ENCODE results near the gene TLE5.

The TLE5 gene

GRCh38 chr19:3064011-3064330 lies 1.7 kb upstream of the TLE5 start:
- in situ Hi-C loops (cut with HindIII; ENCODE audit: low sequenced_read_pairs) = no loop called here
- TF ChIP-seq, protein P1, sequence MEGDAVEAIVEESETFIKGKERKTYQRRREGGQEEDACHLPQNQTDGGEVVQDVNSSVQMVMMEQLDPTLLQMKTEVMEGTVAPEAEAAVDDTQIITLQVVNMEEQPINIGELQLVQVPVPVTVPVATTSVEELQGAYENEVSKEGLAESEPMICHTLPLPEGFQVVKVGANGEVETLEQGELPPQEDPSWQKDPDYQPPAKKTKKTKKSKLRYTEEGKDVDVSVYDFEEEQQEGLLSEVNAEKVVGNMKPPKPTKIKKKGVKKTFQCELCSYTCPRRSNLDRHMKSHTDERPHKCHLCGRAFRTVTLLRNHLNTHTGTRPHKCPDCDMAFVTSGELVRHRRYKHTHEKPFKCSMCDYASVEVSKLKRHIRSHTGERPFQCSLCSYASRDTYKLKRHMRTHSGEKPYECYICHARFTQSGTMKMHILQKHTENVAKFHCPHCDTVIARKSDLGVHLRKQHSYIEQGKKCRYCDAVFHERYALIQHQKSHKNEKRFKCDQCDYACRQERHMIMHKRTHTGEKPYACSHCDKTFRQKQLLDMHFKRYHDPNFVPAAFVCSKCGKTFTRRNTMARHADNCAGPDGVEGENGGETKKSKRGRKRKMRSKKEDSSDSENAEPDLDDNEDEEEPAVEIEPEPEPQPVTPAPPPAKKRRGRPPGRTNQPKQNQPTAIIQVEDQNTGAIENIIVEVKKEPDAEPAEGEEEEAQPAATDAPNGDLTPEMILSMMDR (IDR thresholded peaks at IDR 0.05; ENCODE audit: low read depth, low read length) = no peak
- DNase-seq (ENCODE audit: low read depth, low spot score) = no peak
- no peak overlapping the region for H3K4me3 ChIP-seq (ENCODE audit: low read depth, low read length)

DNA sequence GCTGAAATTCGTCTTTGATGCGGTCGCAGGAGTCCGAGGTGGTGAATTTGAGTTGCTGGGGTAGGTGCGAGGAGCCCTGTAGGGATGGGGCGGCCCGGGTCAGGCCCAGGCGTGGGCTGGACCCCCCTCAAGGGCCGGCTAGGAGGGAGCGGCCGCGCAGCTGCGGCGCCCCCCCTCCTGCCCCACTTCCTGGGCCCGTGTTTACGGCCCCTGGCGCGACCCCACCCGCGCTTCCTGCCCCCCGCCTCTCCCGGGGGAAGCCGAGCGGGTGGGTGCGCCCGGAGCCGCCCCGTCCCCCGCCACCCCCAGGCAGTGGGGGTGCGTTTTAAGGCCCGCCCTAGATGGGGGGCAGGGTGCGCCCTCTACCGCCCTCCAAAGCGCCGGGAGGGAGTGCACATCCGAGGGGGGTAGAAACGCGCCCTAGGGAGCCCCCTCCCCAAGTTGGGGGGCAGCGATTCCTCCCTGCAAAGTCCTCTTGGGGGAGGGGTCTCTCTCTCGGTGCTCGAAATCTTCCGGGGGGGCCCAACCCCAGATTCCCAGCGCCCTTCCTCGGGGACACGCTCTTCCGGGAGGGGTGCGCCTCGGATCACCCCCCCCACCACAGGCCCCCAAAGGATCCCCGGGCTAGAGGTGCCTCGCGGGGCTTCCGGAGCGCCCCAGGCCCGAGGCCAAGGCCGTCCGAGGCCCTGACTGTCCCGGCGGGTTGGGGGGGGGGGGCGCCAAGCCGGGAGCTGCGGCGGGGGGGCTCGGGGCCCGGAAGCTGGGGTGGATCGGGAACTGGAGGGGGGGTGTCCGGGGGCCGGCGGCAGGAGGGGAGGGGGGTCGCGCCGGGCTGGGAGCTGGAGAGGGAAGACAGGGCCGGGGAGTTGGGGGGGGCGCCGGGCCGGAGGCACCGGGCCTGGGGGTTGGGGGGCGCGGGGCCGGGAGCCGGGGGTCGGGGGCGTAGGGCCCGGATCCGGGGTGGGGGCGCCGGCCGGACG lies 823 bp downstream of the TLE5 start:
- DNase-seq (ENCODE audit: low read depth, low spot score) = no peak
- in situ Hi-C loops (cut with HindIII; ENCODE audit: low sequenced_read_pairs) = no loop called here
- TF ChIP-seq, protein P1 (IDR thresholded peaks at IDR 0.05; ENCODE audit: low read depth, low read length) = peak; percentile 8
- H3K4me3 ChIP-seq (ENCODE audit: low read depth, low read length) = peak overlapping the region; percentile 81

DNA sequence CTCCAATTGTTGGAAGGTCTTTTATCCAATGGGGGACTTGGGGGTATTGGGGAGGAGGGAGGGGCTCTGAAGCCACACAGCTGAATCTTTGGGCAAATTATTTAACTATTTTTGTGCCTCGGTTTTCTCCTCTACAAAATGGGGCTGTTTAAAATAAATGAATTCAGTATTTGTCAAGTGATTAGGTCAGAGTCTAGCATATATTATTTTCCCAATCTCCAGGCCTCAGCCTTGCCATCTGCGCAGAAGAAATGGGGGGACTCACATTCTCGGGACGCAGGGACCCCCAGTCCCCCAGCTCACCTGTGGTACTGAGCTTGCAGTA lies 1.5 kb downstream of the TLE5 start:
- peak overlapping the region; percentile 81 for H3K4me3 ChIP-seq (ENCODE audit: low read depth, low read length)
- TF ChIP-seq, protein P1 (IDR thresholded peaks at IDR 0.05; ENCODE audit: low read depth, low read length) = no peak
- DNase-seq (ENCODE audit: low read depth, low spot score) = no peak
- in situ Hi-C loops (cut with HindIII; ENCODE audit: low sequenced_read_pairs) = no loop called here

DNA sequence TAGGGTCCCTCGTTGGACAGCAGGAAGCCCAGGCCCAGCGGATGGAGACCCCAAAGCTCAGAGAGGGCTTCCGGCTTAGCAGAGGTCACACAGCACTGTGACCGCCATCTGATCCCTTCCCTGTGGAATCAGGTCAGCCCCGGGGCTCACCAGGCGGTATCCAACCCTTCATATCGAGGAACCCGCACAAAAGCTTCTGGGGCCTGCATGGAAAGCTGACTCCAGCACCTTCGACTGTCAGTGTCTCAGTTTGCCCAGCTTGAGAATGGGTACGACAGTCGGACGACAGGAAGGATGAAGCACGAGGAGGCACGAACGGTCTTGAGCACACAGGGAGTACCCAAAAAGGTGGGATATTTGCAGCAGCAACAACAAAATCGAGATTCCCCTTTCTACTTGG lies 2.6 kb downstream of the TLE5 start:
- TF ChIP-seq, protein P1 (IDR thresholded peaks at IDR 0.05; ENCODE audit: low read depth, low read length) = no peak
- no peak for DNase-seq (ENCODE audit: low read depth, low spot score)
- no peak overlapping the region for H3K4me3 ChIP-seq (ENCODE audit: low read depth, low read length)
- in situ Hi-C loops (cut with HindIII; ENCODE audit: low sequenced_read_pairs) = no loop called here

DNA sequence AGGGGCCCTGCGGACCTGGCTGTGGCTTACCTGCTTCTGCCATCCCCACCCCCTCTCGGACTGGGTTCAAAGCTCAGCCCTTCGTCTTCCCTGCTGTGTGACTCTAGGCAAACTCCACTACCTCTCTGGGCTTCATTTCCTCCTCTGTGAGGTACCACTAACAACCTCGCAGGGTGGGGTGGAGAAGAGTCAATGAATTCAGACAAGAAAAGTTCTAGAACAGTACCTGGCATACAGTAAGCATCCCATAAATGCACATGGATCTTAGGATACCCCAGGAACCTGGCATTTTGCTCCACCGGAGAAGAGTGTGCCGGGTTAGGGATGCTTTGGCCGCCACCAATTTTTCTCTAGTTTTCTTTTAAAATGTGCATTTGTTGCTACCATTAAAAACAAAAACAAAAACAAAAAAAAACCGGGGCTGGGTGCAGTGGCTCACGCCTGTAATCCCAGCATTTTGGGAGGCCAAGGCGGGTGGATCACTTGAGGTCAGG lies 3.4 kb downstream of the TLE5 start:
- no peak overlapping the region for H3K4me3 ChIP-seq (ENCODE audit: low read depth, low read length)
- DNase-seq (ENCODE audit: low read depth, low spot score) = no peak
- TF ChIP-seq, protein P1 (IDR thresholded peaks at IDR 0.05; ENCODE audit: low read depth, low read length) = no peak
- in situ Hi-C loops (cut with HindIII; ENCODE audit: low sequenced_read_pairs) = no loop called here

DNA sequence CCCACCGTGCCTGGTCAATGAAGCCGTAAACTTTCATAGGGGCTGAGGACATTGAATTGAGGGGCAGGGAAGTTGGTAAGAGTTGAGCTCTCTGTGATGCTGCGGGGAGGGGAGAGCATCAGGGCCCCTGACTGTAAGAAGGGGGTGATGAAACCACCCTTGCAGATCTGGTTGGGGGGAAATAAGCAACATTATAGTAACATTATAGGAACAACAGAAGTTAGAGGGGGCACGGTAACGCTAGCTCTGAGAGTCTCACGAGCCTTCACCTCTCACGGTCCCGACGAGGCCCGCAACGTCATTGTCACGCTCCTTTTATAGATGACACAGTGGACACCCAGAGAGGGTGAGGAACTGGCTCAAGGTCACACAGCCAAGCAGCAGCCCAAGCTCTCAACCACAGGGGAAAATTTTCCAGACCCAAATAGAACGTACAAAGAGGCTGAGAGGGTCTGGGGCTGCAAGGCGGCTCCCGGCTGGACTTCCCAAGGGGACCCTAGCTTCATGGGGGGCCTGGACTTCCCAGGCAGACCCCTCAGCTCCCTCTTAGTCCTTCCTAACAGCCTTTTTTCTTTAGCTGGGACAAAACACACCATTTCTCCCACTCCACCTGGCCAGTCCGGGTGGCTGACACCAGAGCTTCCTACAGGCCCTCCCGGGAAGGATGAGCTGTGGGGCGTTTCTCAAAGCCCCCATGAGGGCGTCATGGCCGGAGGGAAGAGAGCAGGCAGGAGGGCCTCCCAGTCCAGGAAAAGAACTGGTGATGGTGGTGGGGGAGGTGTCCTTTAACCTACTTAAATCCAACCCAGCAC lies 4.1 kb downstream of the TLE5 start:
- DNase-seq (ENCODE audit: low read depth, low spot score) = no peak
- in situ Hi-C loops (cut with HindIII; ENCODE audit: low sequenced_read_pairs) = no loop called here
- TF ChIP-seq, protein P1 (IDR thresholded peaks at IDR 0.05; ENCODE audit: low read depth, low read length) = no peak
- no peak overlapping the region for H3K4me3 ChIP-seq (ENCODE audit: low read depth, low read length)

Measured in astrocyte of the spinal cord (primary cell).